ENCODE data around the gene RACGAP1.
"Not testable (repeated sequence)": the region's sequence is repeated elsewhere in the genome, so short reads cannot be mapped to it uniquely, and the experiment has no call there.

RACGAP1 gene

GRCh38 chr12:49986476-49986875, 38.8 kb downstream of the RACGAP1 start:
- not testable (repeated sequence) for DNase-seq (ENCODE audit: low spot score)

DNA sequence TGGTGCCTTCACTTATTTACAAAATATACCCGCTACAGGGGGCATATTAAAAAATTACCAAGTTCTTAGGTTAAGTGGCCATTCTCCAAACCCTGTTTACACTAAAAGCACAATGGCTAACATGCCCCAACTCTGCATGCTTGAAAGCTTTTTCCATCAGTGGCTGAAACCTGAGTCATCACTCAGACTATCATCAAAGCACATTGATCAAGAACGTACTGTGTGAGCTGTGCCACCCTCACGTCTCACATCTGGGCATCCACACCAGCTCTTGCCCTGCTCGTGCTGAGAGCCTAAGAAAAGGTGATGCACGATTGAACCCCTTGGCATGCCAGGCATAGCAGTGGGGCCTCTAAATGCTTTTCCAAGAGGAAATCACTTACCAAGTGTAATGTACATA, 39.3 kb downstream of the RACGAP1 start:
- no peak for DNase-seq (ENCODE audit: low spot score)

DNA sequence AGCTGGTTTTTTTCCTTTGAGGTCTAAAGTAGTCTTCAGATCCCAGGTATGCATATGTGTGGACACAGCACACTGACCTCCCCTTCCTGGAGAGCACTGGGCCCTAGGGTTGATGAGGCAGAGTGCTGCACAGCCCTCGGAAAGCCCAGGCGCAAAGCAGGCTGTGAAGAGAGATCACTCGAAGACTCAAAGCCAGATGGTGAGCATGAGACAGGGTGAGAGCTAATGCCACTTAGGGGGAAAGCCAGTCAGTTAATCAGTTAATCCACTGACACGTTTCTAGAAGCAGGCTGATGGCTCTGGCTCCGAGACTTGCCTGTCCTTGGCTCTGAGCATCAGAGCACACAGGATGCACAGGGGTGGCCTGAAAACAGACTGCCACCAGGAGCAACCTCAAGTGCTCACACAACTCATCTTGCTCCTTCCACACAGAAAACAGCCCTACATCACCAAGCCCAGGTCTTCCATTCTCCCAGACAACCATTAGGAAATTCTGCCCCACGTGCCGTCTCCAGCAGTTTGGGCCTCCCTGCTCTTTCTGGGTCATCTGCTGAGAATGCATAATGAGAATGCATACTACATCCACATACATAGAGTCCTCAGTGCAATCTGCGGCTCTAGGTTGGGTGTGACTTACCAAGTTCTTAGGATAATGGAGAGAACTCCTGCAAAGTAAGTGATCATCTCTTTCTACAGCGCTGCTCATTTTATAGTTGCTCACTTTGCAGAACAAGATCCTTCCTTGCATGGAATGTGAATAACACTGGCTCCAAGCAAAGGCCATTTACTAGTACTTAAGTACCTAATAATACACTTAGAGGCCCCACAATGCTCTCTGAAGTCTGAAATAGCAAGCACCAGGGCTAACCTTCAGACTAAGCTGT, 40.6 kb downstream of the RACGAP1 start:
- no peak for DNase-seq (ENCODE audit: low spot score)

DNA sequence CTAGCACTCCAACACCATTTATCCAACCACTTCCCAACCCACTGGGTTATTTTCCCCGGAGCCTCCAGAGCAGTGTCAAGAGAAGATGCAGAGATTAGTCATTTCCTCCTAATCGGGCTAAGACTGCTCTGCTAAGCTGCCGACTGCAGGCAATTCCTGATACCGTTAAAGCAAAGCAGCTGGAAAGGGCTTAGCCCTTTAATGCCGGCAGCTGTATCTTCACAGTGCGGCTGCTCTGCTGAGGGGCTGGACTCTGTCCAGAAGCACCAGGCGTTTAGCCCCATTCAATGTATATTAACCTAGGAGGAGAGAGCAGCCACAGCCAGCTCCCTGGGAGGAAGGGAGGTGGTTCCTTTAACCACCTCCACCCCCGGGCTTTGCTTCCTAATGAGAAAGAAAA, 41.4 kb downstream of the RACGAP1 start:
- no peak for DNase-seq (ENCODE audit: low spot score)

DNA sequence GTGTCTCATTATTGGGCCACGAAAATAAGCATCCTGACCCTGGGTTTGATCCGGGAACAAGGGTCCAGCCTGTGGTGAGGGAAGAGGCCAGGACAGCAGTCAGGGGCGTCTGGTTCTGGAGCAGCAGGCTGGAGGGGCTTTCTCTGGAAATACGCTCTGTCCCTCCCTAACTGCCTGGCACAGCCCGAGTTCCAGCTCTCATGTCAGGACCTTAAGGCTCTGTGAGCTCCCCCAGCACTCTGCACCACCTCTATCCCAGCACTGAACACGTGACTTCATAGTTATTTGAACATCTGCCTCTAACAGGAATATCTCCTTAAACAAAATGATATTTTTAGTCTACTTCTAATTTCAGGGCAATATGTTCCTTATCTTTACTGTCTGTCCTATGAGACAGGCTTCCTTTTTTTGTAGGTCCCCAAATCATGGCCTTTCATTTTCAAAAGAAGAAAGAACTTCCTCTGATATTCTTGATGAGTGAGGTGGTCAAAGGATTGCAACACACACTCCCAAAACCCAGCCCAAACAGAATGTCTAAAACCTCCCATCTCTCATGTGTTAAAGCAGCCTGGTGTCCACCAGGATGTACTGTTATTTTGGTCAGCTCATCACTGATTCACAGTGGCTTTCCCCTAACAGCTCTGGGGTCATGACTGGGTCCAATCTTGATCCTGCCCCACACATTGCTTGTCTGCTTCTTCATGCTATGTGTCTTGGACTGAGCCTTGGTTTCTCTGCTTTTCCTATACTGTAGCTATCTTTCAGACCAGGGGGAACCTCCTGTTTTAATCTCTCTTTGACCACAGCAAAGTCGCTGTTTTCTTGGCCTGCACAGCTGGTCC, 42.8 kb downstream of the RACGAP1 start:
- DNase-seq (ENCODE audit: low spot score), result no peak

DNA sequence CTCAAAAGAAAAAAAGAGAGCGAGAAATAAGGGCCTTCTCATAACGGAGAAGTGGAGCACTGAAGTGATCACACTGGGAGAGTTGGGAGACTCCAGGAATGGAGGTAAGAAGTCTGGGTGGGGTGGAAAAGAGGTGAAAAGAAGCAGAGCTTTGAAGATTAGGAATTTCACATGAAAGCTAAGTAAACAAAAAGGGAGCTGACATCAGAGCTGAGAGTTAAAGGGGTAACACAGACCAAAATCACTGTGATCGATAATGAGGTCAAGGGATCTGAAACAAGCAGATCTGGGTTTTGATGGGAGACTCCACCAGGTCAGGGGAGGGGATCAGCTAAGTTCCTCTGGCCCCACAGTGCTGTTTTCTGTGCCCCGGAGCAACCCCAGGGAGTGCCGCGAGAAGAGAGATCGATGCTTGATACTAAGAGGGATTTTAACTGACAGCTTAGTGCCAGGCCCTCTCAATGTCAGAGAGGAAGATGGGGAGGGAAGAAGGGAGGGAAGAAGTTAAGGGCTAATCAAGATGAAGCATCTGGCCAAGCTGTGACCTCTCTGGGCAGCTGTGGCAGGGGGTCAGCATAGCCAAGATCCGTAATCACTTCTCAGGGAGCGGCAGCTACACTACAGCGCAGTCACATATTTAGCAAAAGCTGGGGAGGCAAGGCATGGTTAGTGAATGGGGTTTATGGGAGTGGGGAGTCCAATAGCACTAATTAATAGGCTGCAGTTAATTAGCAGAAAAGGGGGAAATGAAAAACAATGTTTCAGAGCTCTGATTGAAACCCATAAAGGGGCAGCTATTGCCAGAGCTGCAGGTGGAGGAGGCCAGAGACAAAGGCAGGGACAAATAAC, 44.6 kb downstream of the RACGAP1 start:
- no peak for DNase-seq (ENCODE audit: low spot score)

- DNase-seq (ENCODE audit: low spot score), result no peak
These were observed 45.5 kb downstream of the RACGAP1 start for GRCh38 chr12:49979791-49980190.

DNA sequence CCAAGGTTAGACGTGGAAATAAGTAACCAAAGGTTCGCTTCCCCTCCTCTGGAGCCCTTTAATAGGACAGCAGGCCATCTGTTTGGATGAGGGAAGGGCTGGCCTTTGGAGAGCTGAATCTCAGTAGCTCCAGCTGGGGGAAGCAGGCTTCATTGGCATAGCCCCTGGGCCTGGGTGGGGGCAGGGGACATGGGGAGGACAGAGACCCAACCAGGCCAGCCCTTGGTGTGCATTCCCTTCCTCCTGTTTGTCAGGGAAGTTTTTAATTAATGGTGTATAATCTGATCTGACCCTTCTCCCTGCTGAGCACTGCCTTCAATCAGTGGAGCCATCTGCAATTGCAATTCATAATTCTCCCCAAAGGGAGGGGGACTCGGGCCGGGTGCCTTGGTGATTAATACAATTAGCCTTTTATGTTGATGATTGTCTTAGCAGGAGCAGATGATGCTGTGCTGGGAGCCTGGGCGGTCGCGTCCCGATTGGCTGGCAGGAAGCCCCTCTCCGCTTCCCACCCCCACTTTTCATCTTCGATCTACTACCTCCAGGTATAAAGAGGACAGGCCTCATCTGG, 46.2 kb downstream of the RACGAP1 start:
- no peak for DNase-seq (ENCODE audit: low spot score)

DNA sequence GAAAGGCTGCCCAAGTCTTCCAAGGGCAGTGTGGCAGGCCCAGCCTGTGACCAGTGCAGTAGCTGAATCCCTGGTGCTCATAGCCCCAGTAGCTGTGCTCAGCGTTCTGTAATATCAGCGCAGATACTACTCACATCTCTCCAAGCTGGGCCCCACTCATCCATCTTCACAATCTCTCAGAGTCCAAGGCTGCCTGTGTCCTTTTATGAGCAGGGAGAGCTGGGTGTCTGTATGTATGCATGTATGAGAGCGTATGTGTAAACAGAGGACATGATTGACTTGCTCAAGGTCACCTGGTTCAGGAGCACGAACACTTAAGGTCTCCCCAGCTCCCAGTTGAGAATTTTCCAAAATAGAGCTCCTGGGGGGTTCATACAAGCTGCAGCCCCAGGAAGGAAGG, 47.2 kb downstream of the RACGAP1 start:
- DNase-seq (ENCODE audit: low spot score), result no peak

GRCh38 chr12:49976557-49976956, 48.7 kb downstream of the RACGAP1 start:
- DNase-seq (ENCODE audit: low spot score), result no peak

DNA sequence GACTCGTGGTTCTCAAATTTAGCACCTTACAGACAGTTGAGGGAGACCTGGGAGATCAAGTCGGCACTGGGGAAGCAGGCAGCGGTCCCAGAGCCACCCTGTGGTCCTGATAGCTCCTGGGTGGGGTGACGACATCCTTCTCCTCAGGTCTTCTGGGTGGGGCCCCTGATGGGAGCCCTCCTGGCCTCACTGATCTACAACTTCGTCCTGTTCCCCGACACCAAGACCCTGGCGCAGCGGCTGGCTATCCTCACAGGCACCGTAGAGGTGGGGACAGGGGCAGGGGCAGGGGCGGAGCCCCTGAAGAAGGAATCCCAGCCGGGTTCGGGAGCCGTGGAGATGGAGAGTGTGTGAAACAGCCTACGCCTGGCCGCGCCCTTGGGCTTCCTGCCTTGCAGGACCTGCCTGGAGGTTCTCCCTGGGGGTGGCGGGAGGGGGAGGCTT, 50.0 kb downstream of the RACGAP1 start:
- no peak for DNase-seq (ENCODE audit: low spot score)

- DNase-seq (ENCODE audit: low spot score), result no peak
These were observed 50.5 kb downstream of the RACGAP1 start for GRCh38 chr12:49974677-49975317.

DNA sequence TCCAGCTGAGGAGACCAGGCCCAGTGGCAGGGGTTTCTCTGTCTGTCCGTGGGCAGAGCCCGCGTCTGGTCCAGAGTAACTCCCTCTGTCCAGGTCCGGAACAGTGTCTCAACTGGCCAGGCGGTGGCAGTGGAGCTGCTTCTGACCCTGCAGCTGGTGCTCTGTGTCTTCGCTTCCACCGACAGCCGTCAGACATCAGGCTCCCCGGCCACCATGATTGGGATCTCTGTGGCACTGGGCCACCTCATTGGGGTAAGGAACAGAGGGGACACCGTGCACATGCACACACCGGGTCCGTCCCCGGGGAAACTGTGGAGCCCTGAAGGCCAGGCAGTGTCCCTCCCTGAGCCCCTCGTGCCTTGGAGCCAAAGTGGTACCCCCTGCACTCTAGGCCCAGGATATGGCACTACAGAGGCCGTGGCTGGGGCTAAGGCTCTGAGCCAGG, 51.0 kb downstream of the RACGAP1 start:
- DNase-seq (ENCODE audit: low spot score), result no peak

DNA sequence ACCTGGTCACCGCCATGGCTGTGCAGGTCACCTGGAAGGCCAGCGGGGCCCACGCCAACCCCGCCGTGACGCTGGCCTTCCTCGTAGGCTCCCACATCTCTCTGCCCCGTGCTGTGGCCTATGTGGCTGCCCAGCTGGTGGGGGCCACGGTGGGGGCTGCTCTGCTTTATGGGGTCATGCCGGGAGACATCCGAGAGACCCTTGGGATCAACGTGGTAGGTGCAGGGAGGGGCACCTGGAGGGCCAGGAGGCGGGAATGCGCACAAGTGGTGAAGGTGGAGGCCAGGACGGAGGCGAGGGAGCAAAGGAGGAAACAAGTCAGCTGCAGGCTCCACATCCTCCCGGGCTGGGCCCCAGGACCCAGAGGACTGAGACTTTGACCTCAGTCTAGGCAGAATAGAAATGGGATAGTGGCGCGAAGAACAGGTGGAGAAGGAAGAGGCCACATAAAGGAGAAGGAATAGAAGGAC, 51.9 kb downstream of the RACGAP1 start:
- DNase-seq (ENCODE audit: low spot score), result no peak

- no peak for DNase-seq (ENCODE audit: low spot score)
These were observed 52.5 kb downstream of the RACGAP1 start, which contains the start of gene AQP6 for GRCh38 chr12:49972641-49973360. Gene AQP6 (plus strand): TSS chr12:49972947. CDS start chr12:49973174, 227 bp downstream.

DNA sequence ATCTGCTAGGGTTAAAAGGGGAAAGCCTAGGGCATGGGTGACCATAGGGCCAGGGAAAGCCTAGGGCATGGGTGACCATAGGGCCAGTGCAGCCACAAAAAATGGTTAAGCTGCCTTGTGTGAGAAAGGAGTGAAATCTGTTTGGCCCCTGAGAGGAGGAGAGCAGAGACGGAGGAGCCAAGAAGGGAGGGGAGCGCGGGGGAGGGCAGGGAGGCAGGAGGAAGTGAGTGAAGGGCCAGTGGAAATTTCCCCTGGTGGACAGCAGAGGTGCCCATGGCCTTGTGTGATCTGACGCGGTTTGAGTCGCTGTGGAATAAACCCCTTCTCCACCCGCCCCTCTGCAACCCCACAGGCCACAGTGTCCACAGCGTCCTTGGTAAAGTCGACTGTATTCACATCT, 53.2 kb downstream of the RACGAP1 start:
- no peak for DNase-seq (ENCODE audit: low spot score)

DNA sequence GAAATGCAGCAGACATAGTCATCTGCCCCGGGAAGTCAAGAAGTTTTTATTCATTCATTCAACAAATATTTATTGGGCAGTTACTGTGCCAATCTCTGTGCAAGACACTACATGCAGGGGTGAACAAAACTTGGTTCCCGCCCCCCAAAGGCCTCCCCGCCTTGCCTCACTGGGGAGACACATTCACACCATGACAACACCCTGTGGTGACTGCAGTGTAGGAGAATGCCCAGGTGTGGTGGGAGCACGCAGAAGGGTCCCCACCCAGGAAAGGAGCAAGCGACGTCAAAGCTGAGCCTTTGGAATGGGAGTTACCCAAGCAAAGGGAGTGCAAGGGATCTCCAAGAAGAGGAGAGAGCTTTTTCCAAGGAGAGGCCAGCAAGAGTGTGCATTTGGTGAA, 54.2 kb downstream of the RACGAP1 start:
- DNase-seq (ENCODE audit: low spot score), result no peak

DNA sequence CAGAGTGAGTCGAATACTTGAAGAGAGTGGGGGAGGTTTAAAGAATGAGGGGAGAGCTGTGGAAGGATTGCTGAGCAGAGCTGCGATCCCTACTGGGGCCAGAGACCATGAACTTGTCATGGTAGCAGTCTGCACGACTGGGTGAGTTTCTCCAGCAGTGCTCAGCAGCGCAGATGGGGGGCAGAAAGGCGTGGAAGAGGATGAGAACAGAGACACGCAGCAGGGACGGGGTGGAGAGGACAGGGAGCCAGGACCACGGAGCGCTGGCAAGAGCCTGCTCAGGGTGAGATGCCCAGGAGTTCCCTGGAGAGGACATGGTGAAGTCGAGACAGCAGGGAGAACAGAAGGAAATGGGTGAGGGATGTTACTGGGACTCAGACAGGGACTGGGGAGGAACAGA, 54.6 kb downstream of the RACGAP1 start:
- DNase-seq (ENCODE audit: low spot score), result no peak

DNA sequence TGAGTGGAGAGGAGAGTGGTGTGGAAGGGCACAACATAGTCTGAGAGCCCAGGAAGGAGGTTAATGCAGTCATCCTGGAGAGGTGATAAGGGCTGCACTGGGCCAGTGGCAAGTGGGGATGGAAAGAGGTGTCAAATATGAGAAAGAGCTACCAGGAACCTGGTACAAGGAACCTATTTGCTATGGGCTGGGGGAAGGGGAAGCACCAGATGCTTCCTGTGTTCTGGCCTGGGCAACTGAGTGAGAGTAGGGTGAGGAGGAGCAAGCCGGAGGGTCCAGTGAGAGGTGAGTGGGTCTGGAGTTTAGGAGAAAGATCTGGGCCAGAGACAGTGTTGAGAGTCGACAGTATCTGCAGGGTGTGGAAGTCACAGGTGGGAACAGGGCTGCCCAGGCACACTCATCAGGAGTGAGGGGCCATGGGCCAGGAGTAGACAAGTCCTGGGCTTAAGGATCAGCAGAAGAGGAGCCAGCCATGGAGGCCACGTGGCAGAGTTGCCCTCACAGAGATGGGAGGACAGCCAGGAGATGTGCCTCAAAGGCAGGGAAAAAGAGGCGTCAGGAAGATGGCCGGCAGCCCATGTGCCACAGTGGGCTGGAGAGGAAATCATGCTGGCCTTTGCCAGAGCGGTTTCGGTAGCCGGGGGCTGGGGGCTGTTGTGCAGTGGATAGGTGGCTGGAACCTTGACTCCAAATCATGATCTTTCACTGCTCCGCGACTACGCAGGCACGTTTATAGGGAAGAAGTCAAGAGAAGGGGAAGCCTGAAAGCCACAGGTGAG, 55.5 kb downstream of the RACGAP1 start:
- DNase-seq (ENCODE audit: low spot score), result no peak
